H1 (cell line): ENCODE data around the gene SH3BP5. TPM values are rescaled to one million over a fixed set of nuclear protein-coding genes. Genes with fewer than 3 reads are reported as not detected.

Experiments
- CTCF ChIA-PET: fragments of 300-600 bp; sonication (Branson Sonifier 250); formaldehyde crosslinking; loops from one replicate; lab custom pipeline; 2021; ENCODE audit not compliant: partially characterized antibody; lab: Charles Lee
- POLR2A ChIA-PET: fragments of 300-600 bp; sonication (Branson Sonifier 250); formaldehyde crosslinking; loops from one replicate; lab custom pipeline; 2021; ENCODE audit warnings: inconsistent platforms; ENCODE audit not compliant: partially characterized antibody; lab: Charles Lee
- DNase-seq, 2 experiments: peaks; one replicate each; pipeline versions ENCODE4 v3.0.0 to v3.0.0-alpha.2; 2010 to 2022; ENCODE audit warnings: low spot score in 2 of 2, low read depth in 1 of 2, mixed read lengths in 1 of 2
- FAIRE-seq: peaks from 2 replicates; lab custom pipeline; 2011; peaks lifted over from hg19 to GRCh38; lab: Jason Lieb, UNC
- H2AFZ ChIP-seq: 2 replicates; pipeline ENCODE4 v1.8.1; 2012; ENCODE audit warnings: low read length, inconsistent platforms
- H2AK5ac ChIP-seq: 2 replicates; pipeline ENCODE4 v1.6.1; 2013; ENCODE audit warnings: low read depth, low read length
- H2BK120ac ChIP-seq: replicated peaks from 2 replicates; pipeline ENCODE3; 2013; ENCODE audit warnings: low read depth, low read length, inconsistent platforms
- H2BK12ac ChIP-seq: 2 replicates; pipeline ENCODE4 v1.6.1; 2013; ENCODE audit warnings: low read depth, low read length
- H2BK15ac ChIP-seq: 2 replicates; pipeline ENCODE4 v1.6.1; 2013; ENCODE audit warnings: low read length
- H2BK20ac ChIP-seq: 2 replicates; pipeline ENCODE4 v1.6.1; 2013; ENCODE audit warnings: low read length
- H2BK5ac ChIP-seq: 2 replicates; pipeline ENCODE4 v1.6.1; 2013; ENCODE audit warnings: low read depth, low read length
- H3K14ac ChIP-seq: 2 replicates; pipeline ENCODE4 v1.6.1; 2013; ENCODE audit warnings: inconsistent platforms; ENCODE audit not compliant: insufficient read length
- H3K18ac ChIP-seq: 2 replicates; pipeline ENCODE4 v1.6.1; 2013; ENCODE audit warnings: low read length; ENCODE audit errors: extremely low read depth
- H3K23ac ChIP-seq: 2 replicates; pipeline ENCODE4 v1.6.1; 2013; ENCODE audit warnings: inconsistent platforms; ENCODE audit not compliant: insufficient read length
- H3K23me2 ChIP-seq: 2 replicates; pipeline ENCODE4 v1.6.1; 2013; ENCODE audit warnings: low read depth, low read length
- H3K27ac ChIP-seq: 2 replicates; pipeline ENCODE4 v1.6.1; 2011; ENCODE audit warnings: low read depth, low read length, inconsistent platforms
- H3K27me3 ChIP-seq, 4 experiments: replicated peaks in 1 of 4; 1 replicate in 1 of 4; 2 replicates in 3 of 4; pipeline versions ENCODE4 v1.6.1 to v1.8.1; 2011 to 2013; ENCODE audit warnings: low read length in 3 of 4, mild to moderate bottlenecking in 3 of 4, inconsistent platforms in 2 of 4, mixed read lengths in 2 of 4, moderate library complexity in 1 of 4; ENCODE audit not compliant: control insufficient read depth in 3 of 4, insufficient read depth in 3 of 4; ENCODE audit errors: extremely low read depth in 1 of 4
- H3K36me3 ChIP-seq, 4 experiments: 2 replicates each; pipeline versions ENCODE4 v1.6.1 to v1.8.1; 2011 to 2013; ENCODE audit warnings: mild to moderate bottlenecking in 4 of 4, low read length in 3 of 4, moderate library complexity in 2 of 4, control low read depth in 1 of 4, inconsistent platforms in 1 of 4; ENCODE audit not compliant: insufficient read depth in 4 of 4, control insufficient read depth in 2 of 4
- H3K4ac ChIP-seq: replicated peaks from 2 replicates; pipeline ENCODE3; 2013; ENCODE audit warnings: low read length, low read depth, mixed read lengths, inconsistent platforms; ENCODE audit not compliant: insufficient read length
- H3K4me1 ChIP-seq, 4 experiments: replicated peaks in 1 of 4; 1 replicate in 1 of 4; 2 replicates in 3 of 4; pipeline versions ENCODE4 v1.6.1 to v1.8.1; 2011 to 2013; ENCODE audit warnings: low read length in 3 of 4, inconsistent platforms in 2 of 4, mixed read lengths in 1 of 4; ENCODE audit not compliant: insufficient read depth in 4 of 4, control insufficient read depth in 3 of 4
- H3K4me2 ChIP-seq, 2 experiments: 2 replicates each; pipeline versions ENCODE4 v1.6.1 to v1.8.1; 2011 to 2013; ENCODE audit warnings: low read depth in 2 of 2, low read length in 2 of 2, control low read depth in 1 of 2, inconsistent platforms in 1 of 2, mild to moderate bottlenecking in 1 of 2; ENCODE audit not compliant: insufficient read depth in 1 of 2
- H3K4me3 ChIP-seq, 4 experiments: fragments of 200-600, 300-600 bp in 1 of 4; sonication (generic), shearing (Covaris generic), sonication (Bioruptor Twin) in 1 of 4; 2 replicates each; pipeline versions ENCODE4 v1.5.1 to v1.8.1; 2011 to 2016; ENCODE audit warnings: low read length in 4 of 4, low read depth in 3 of 4, control low read depth in 2 of 4, inconsistent platforms in 2 of 4, mild to moderate bottlenecking in 2 of 4, mixed read lengths in 1 of 4, moderate library complexity in 1 of 4; ENCODE audit not compliant: insufficient read depth in 2 of 4; ENCODE audit errors: extremely low read depth in 1 of 4
- H3K56ac ChIP-seq: replicated peaks from 2 replicates; pipeline ENCODE3; 2013; ENCODE audit warnings: low read depth, mild to moderate bottlenecking, mixed read lengths, low read length, inconsistent platforms; ENCODE audit not compliant: insufficient read length
- H3K79me1 ChIP-seq: 2 replicates; pipeline ENCODE4 v1.6.1; 2013; ENCODE audit warnings: low read depth, low read length, control low read depth
- H3K79me2 ChIP-seq, 2 experiments: 2 replicates each; pipeline versions ENCODE4 v1.6.1 to v1.8.1; 2012 to 2013; ENCODE audit warnings: low read length in 2 of 2, mild to moderate bottlenecking in 2 of 2, inconsistent platforms in 1 of 2; ENCODE audit not compliant: insufficient read depth in 2 of 2, control insufficient read depth in 1 of 2
- H3K9ac ChIP-seq, 4 experiments: replicated peaks in 1 of 4; 1 replicate in 1 of 4; 2 replicates in 3 of 4; pipeline versions ENCODE4 v1.6.1 to v1.8.1; 2011 to 2013; ENCODE audit warnings: low read depth in 3 of 4, low read length in 3 of 4, control low read depth in 2 of 4, mild to moderate bottlenecking in 2 of 4, moderate library complexity in 2 of 4, inconsistent platforms in 1 of 4; ENCODE audit errors: extremely low read depth in 1 of 4
- H3K9me3 ChIP-seq, 2 experiments: 2 replicates each; pipeline versions ENCODE4 v1.6.1 to v1.8.1; 2012 to 2013; ENCODE audit warnings: mild to moderate bottlenecking in 2 of 2, moderate library complexity in 2 of 2, control low read depth in 1 of 2, inconsistent platforms in 1 of 2, low read depth in 1 of 2, low read length in 1 of 2, mixed read lengths in 1 of 2; ENCODE audit not compliant: insufficient read depth in 2 of 2
- H4K20me1 ChIP-seq, 2 experiments: replicated peaks in 1 of 2; 2 replicates each; pipeline versions ENCODE3 to v1.8.1; 2011 to 2013; ENCODE audit warnings: inconsistent platforms in 2 of 2, low read length in 2 of 2, mild to moderate bottlenecking in 1 of 2; ENCODE audit not compliant: insufficient read depth in 2 of 2, control insufficient read depth in 1 of 2
- H4K5ac ChIP-seq: 2 replicates; pipeline ENCODE4 v1.6.1; 2013; ENCODE audit warnings: low read length, low read depth, mixed read lengths, inconsistent platforms; ENCODE audit not compliant: insufficient read length
- H4K8ac ChIP-seq: 2 replicates; pipeline ENCODE4 v1.8.0; 2013; ENCODE audit warnings: mild to moderate bottlenecking, moderate library complexity, low read length, inconsistent platforms; ENCODE audit not compliant: insufficient read depth; ENCODE audit errors: extremely low read depth
- H4K91ac ChIP-seq: replicated peaks from 2 replicates; pipeline ENCODE3; 2013; ENCODE audit warnings: low read length, mixed read lengths, inconsistent platforms; ENCODE audit not compliant: insufficient read length
- EP300 ChIP-seq, 2 experiments: IDR thresholded peaks; 1 replicate in 1 of 2; 2 replicates in 1 of 2; pipeline ENCODE4 v1.6.1; 2011 to 2012; ENCODE audit warnings: low read depth in 2 of 2, low read length in 2 of 2, mild to moderate bottlenecking in 2 of 2, borderline replicate concordance in 1 of 2, inconsistent platforms in 1 of 2, moderate library complexity in 1 of 2
- JUND ChIP-seq: IDR thresholded peaks from 2 replicates; pipeline ENCODE4 v1.6.1; 2011; ENCODE audit warnings: mild to moderate bottlenecking, improper control_type of control experiment, low read length
- POLR2A ChIP-seq, 2 experiments: IDR thresholded peaks; 1 replicate in 1 of 2; 2 replicates in 1 of 2; pipeline ENCODE4 v1.6.1; 2011; ENCODE audit warnings: low read depth in 2 of 2, low read length in 2 of 2, mild to moderate bottlenecking in 2 of 2; ENCODE audit errors: control extremely low read depth in 1 of 2
- RAD21 ChIP-seq, 2 experiments: IDR thresholded peaks in 1 of 2; conservative IDR thresholded peaks in 1 of 2; 2 replicates each; pipeline ENCODE4 v1.6.1; 2011; ENCODE audit warnings: low read depth in 2 of 2, low read length in 2 of 2, improper control_type of control experiment in 1 of 2, inconsistent platforms in 1 of 2, mild to moderate bottlenecking in 1 of 2, moderate library complexity in 1 of 2
- RFX5 ChIP-seq: IDR thresholded peaks from 2 replicates; pipeline ENCODE4 v1.6.1; 2011; ENCODE audit warnings: low read depth, low read length, improper control_type of control experiment, borderline replicate concordance
- YY1 ChIP-seq: IDR thresholded peaks from 2 replicates; pipeline ENCODE4 v1.6.1; 2011; ENCODE audit warnings: low read depth, mild to moderate bottlenecking, low read length
- WGBS, 2 experiments: shearing (Covaris generic) in 1 of 2; methylation state at CpG; one replicate each; pipeline versions ENCODE4 v1.1.6 to v1.1.7; 2013 to 2015; ENCODE audit warnings: low lambda C conversion rate in 2 of 2, mixed read lengths in 2 of 2, inconsistent platforms in 1 of 2, low coverage in 1 of 2, missing lambda C conversion rate in 1 of 2; ENCODE audit not compliant: insufficient replicate concordance in 2 of 2, insufficient coverage in 1 of 2, insufficient read length in 1 of 2; ENCODE audit errors: extremely low coverage in 1 of 2, missing lambda C conversion rate in 1 of 2; 5-methylcytosine and 5-hydroxymethylcytosine counted together
- polyA plus RNA-seq, 7 experiments: library from polyadenylated mRNA; depleted of rRNA in 3 of 7; stranded (reverse) in 5 of 7; unstranded in 2 of 7; fragments of >200 nt in 5 of 7; fragments of 200-250 nt in 2 of 7; gene quantifications; 1 replicate in 5 of 7; 2 replicates in 1 of 7; 4 replicates in 1 of 7; pipeline versions ENCODE4 v1.2.1 to v1.2.3, GENCODE V29; 2011 to 2013; ENCODE audit warnings: missing spikeins in 2 of 7, mixed read lengths in 2 of 7
- total RNA-seq: library from RNA; stranded (reverse); fragmentation: NEBNext Ultra II Directional; extraction: Animal tissue kit (Norgen Biotek cat#: 25700); gene quantifications from 2 replicates; pipeline ENCODE4 v1.2.1, GENCODE V29; 2021
- TF ChIP-seq, protein P1 (sequence below), 3 experiments: IDR thresholded peaks; 1 replicate in 2 of 3; 2 replicates in 1 of 3; pipeline versions ENCODE4 v1.5.1 to v1.6.1; 2011; ENCODE audit warnings: low read length in 3 of 3, mild to moderate bottlenecking in 3 of 3, inconsistent platforms in 2 of 3, low read depth in 1 of 3, moderate library complexity in 1 of 3; ENCODE audit not compliant: insufficient read depth in 1 of 3; ENCODE audit errors: control extremely low read depth in 1 of 3

The SH3BP5 gene
- total and polyA plus RNA-seq, 2 of the 8 experiments (the other 6 are each of a cell fraction or from before 2014, with no cell fraction given), result 7.1 to 9.7 TPM

GRCh38 chr3:15268033-15268631 lies 64.3 kb downstream of the SH3BP5 start:
- peaks cover 0 to 3% of the 10 kb centered on the region in 2 experiments for H4K20me1 ChIP-seq
- WGBS, 2 experiments, result 47% methylated on average over 15 of the region's 15 CpGs; no CpG with 5 or more reads in 1 of the 2 experiments
- no peaks in the 10 kb centered on the region for H3K79me2 ChIP-seq
- H3K9me3 ChIP-seq, result no peaks in the 10 kb centered on the region
- H3K4me3 ChIP-seq, result no peak overlapping the region
- H3K14ac ChIP-seq, result no peak overlapping the region
- DNase-seq (peak; percentile 53 to 87), FAIRE-seq (no peak)
- no peaks in the 10 kb centered on the region for H3K27me3 ChIP-seq
- no peak overlapping the region for H4K91ac ChIP-seq
- no peak overlapping the region for H3K4ac ChIP-seq
- H3K23me2 ChIP-seq, result no peaks in the 10 kb centered on the region
- no peaks in the 10 kb centered on the region for H3K79me1 ChIP-seq
- no peak overlapping the region for H2BK15ac ChIP-seq
- TF ChIP-seq EP300 (IDR thresholded peaks at IDR 0.05; ENCODE audit: borderline replicate concordance in 1 of 2, low read depth in 2 of 2, low read length in 2 of 2) (no peak), RFX5 (no peak), YY1 (0 out of 2 replicates have a peak, but pooled peaks have one; percentile 29), JUND (no peak), POLR2A (IDR thresholded peaks at IDR 0.05; ENCODE audit: control extremely low read depth in 1 of 2, low read depth in 2 of 2, low read length in 2 of 2) (no peak), RAD21 (IDR thresholded peaks at IDR 0.05 in 1 of 2, conservative IDR thresholded peaks at IDR 0.05 in 1 of 2; ENCODE audit: low read depth in 2 of 2, low read length in 2 of 2) (peak; percentile 98 to 99)
- TF ChIP-seq, protein P1, sequence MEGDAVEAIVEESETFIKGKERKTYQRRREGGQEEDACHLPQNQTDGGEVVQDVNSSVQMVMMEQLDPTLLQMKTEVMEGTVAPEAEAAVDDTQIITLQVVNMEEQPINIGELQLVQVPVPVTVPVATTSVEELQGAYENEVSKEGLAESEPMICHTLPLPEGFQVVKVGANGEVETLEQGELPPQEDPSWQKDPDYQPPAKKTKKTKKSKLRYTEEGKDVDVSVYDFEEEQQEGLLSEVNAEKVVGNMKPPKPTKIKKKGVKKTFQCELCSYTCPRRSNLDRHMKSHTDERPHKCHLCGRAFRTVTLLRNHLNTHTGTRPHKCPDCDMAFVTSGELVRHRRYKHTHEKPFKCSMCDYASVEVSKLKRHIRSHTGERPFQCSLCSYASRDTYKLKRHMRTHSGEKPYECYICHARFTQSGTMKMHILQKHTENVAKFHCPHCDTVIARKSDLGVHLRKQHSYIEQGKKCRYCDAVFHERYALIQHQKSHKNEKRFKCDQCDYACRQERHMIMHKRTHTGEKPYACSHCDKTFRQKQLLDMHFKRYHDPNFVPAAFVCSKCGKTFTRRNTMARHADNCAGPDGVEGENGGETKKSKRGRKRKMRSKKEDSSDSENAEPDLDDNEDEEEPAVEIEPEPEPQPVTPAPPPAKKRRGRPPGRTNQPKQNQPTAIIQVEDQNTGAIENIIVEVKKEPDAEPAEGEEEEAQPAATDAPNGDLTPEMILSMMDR (IDR thresholded peaks at IDR 0.05; ENCODE audit: control extremely low read depth in 1 of 3, insufficient read depth in 1 of 3, low read depth in 1 of 3, low read length in 3 of 3), result peak; percentile 94 to 98 (median 96)
- ChIA-PET CTCF (interaction anchor here (0.7 to 15.5 kb wide), 48 partner anchors 10 to 290 kb away, joined by 3 to 227 read pairs (median 6); partner anchors contain the start of genes CAPN7 and SH3BP5), POLR2A (interaction anchor here (1.7 kb wide), 1 partner anchor 137 kb away, joined by 5 read pairs; no protein-coding TSS in a partner anchor)
- H2BK20ac ChIP-seq, result no peak overlapping the region
- no peak overlapping the region for H2BK5ac ChIP-seq
- no peak overlapping the region for H3K27ac ChIP-seq
- no peak overlapping the region for H2AFZ ChIP-seq
- H2AK5ac ChIP-seq, result no peak overlapping the region
- H4K5ac ChIP-seq, result no peak overlapping the region
- no peak overlapping the region for H3K4me2 ChIP-seq
- H4K8ac ChIP-seq, result no peak overlapping the region
- no peak overlapping the region for H3K56ac ChIP-seq
- no peaks in the 10 kb centered on the region; a peak in 1 of 7 replicates for H3K4me1 ChIP-seq
- H3K9ac ChIP-seq, result no peak overlapping the region
- no peak overlapping the region for H2BK12ac ChIP-seq
- no peak overlapping the region for H3K23ac ChIP-seq
- H2BK120ac ChIP-seq, result no peak overlapping the region
- no peaks in the 10 kb centered on the region for H3K36me3 ChIP-seq
- no peak overlapping the region for H3K18ac ChIP-seq
